Measurements from ENCODE around the gene SBNO2.

SBNO2 gene

DNA sequence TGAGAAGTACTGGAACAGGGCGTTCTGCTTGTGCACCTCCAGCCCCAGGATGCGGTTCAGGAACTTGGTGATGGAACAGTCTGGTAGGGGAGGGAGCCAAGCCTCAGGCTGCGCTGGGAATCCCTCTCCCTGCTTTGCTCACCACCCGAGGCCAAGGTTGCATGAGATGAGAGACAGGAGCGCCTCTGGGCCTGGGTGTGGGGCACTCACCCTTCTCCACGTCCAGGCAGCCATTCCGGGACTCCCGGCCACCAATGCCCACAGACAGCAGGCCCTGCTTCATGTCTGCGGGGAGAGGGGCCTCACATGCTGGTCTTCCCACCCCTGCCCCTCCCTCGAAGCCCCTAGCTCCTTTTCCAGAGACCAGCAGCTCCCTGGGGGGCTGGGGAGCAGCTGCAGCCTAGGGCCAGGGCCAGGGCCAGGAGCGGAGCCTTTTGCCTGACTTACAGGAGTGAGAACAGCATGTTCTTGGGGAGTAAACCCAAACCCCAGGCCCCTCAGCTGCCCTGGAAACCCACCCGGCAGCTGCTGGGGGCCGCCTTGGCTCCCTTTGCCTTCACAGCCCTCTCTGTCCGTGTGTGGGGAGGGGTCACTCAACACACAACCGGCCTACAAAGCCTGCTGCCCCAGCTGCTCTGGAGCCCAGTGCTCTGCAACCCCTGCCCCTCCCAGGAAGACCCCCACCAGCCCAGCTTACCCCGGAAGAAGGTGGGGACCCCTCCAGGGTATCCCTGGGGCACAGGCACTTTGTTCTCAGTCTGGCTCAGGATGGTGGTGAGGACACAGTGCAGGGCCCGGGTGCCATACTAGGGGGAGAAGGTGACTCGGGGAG is 63.0 kb downstream of the SBNO2 start:
- Histone ChIP-seq H3K9ac (ENCODE audit: low read depth, low read length) (no peak overlapping the region), H3K27me3 (ENCODE audit: insufficient read depth, low read length, poor library complexity) (no peaks in the 10 kb centered on the region), H3K79me2 (ENCODE audit: insufficient read depth, low read length) (peaks cover 7% of the 10 kb centered on the region), H3K9me3 (ENCODE audit: insufficient read depth, low read length, severe bottlenecking) (no peaks in the 10 kb centered on the region), H3K36me3 (ENCODE audit: insufficient read depth, low read length) (peaks cover 65% of the 10 kb centered on the region), H3K27ac (ENCODE audit: low read length) (no peak overlapping the region), H3K4me2 (ENCODE audit: insufficient read depth, low read length) (no peak overlapping the region), H3K4me3 (ENCODE audit: low read depth in 1 of 2, low read length in 2 of 2) (no peak overlapping the region), H4K20me1 (ENCODE audit: insufficient read depth, low read length) (peaks cover 18% of the 10 kb centered on the region), H3K4me1 (ENCODE audit: insufficient read depth, low read length) (peaks cover 9% of the 10 kb centered on the region; the same call in 1 of the 2 replicates), H2AFZ (ENCODE audit: low read depth, low read length) (no peak overlapping the region)
- DNase-seq: no peak
- no peak for ATAC-seq (ENCODE audit: insufficient read depth, low read depth)
- no peak for TF ChIP-seq EZH2 (IDR thresholded peaks at IDR 0.05; ENCODE audit: borderline replicate concordance, low read depth, low read length, severe bottlenecking)
- TF ChIP-seq, protein P1, sequence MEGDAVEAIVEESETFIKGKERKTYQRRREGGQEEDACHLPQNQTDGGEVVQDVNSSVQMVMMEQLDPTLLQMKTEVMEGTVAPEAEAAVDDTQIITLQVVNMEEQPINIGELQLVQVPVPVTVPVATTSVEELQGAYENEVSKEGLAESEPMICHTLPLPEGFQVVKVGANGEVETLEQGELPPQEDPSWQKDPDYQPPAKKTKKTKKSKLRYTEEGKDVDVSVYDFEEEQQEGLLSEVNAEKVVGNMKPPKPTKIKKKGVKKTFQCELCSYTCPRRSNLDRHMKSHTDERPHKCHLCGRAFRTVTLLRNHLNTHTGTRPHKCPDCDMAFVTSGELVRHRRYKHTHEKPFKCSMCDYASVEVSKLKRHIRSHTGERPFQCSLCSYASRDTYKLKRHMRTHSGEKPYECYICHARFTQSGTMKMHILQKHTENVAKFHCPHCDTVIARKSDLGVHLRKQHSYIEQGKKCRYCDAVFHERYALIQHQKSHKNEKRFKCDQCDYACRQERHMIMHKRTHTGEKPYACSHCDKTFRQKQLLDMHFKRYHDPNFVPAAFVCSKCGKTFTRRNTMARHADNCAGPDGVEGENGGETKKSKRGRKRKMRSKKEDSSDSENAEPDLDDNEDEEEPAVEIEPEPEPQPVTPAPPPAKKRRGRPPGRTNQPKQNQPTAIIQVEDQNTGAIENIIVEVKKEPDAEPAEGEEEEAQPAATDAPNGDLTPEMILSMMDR (IDR thresholded peaks at IDR 0.05; ENCODE audit: borderline replicate concordance, extremely low read depth, low read length, poor library complexity, severe bottlenecking): no peak

DNA sequence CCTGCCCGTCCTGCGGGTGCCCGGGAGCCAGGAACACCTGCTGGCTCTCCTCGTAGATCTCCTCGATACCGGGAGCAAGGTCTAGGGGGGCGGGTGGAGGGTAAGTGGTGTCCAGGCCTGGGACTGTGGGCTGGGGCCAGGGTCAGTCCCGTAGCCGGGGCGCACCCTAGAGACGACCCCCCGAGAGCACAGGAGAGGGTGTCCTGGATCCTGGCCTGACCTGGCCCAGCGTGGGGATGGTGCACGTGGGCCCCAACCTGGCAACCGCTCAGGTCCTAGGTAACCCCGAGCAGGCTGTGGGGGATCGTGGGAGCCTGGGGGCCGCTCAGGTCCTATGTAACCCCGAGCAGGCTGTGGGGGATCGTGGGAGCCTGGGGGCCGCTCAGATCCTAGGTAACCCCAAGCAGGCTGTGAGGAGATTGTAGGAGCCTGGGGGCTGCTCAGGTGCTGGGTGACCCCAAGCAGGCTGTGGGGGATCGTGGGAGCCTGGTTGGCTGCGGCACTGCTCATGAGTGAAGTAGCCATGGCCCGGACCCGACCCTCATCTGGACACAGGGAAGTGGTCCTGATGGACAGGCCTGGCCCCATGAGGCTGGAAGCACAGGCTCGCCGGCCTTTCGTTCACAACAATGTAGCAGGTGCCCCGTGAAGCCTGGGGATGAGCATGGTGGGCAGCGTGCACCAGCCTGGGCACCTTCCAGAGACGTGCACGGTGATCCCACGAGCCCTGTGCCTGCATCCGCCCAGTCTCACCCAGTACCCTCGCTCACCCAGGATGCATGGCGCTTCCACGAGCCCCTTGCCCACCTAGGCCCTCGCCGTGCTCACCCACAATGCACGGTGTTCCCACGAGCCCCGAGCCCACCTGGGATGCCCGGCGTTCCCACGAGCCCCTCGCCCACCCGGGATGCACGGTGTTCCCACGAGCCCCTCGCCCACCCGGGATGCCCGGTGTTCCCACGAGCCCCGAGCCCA is 64.1 kb downstream of the SBNO2 start:
- no peak overlapping the region for H2AFZ ChIP-seq (ENCODE audit: low read depth, low read length)
- H3K4me2 ChIP-seq (ENCODE audit: insufficient read depth, low read length): no peak overlapping the region
- H3K27me3 ChIP-seq (ENCODE audit: insufficient read depth, low read length, poor library complexity): no peaks in the 10 kb centered on the region
- no peak overlapping the region for H3K4me3 ChIP-seq (ENCODE audit: low read depth in 1 of 2, low read length in 2 of 2)
- H3K79me2 ChIP-seq (ENCODE audit: insufficient read depth, low read length): peaks cover 18% of the 10 kb centered on the region
- no peak for DNase-seq
- no peak overlapping the region for H3K27ac ChIP-seq (ENCODE audit: low read length)
- no peak for TF ChIP-seq EZH2 (IDR thresholded peaks at IDR 0.05; ENCODE audit: borderline replicate concordance, low read depth, low read length, severe bottlenecking)
- TF ChIP-seq, protein P1 (IDR thresholded peaks at IDR 0.05; ENCODE audit: borderline replicate concordance, extremely low read depth, low read length, poor library complexity, severe bottlenecking): no peak
- H3K36me3 ChIP-seq (ENCODE audit: insufficient read depth, low read length): peaks cover 72% of the 10 kb centered on the region
- no peak for ATAC-seq (ENCODE audit: insufficient read depth, low read depth)
- peaks cover 29% of the 10 kb centered on the region for H4K20me1 ChIP-seq (ENCODE audit: insufficient read depth, low read length)
- H3K4me1 ChIP-seq (ENCODE audit: insufficient read depth, low read length): peaks cover 20% of the 10 kb centered on the region
- H3K9ac ChIP-seq (ENCODE audit: low read depth, low read length): no peak overlapping the region
- no peaks in the 10 kb centered on the region for H3K9me3 ChIP-seq (ENCODE audit: insufficient read depth, low read length, severe bottlenecking)

DNA sequence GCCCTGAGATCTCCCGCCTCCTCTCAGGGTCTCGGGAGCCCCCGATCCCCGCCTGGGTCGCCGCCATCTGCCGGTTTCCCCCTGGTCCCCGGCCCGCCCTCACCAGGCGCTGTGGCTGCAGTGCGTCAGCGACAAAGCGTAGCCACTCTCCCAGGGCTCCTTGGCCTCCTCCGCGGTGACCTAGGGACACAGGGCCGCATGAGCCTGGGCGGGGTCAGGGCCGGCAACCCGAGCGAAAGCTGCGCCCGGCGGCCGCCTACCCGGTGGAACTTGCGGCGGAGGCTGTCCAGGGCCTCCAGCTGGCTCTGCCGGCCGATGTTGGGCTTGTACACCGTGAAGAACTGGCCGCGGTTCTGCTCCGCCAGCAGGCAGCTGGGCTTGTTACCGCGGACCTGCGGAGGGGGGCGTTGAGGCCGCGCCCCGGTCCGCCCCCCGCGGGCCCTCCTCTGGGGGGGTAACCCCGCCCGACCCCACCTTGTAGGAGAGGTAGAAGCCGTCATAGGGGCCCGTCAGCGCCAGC is 65.0 kb downstream of the SBNO2 start:
- H4K20me1 ChIP-seq (ENCODE audit: insufficient read depth, low read length): peaks cover 28% of the 10 kb centered on the region
- DNase-seq (no peak), ATAC-seq (ENCODE audit: insufficient read depth, low read depth) (no peak)
- no peak overlapping the region for H2AFZ ChIP-seq (ENCODE audit: low read depth, low read length)
- TF ChIP-seq, protein P1 (IDR thresholded peaks at IDR 0.05; ENCODE audit: borderline replicate concordance, extremely low read depth, low read length, poor library complexity, severe bottlenecking): no peak
- TF ChIP-seq EZH2 (IDR thresholded peaks at IDR 0.05; ENCODE audit: borderline replicate concordance, low read depth, low read length, severe bottlenecking): no peak
- peaks cover 22% of the 10 kb centered on the region for H3K4me1 ChIP-seq (ENCODE audit: insufficient read depth, low read length)
- H3K36me3 ChIP-seq (ENCODE audit: insufficient read depth, low read length): peaks cover 71% of the 10 kb centered on the region
- H3K79me2 ChIP-seq (ENCODE audit: insufficient read depth, low read length): peaks cover 26% of the 10 kb centered on the region
- no peak overlapping the region for H3K4me3 ChIP-seq (ENCODE audit: low read depth in 1 of 2, low read length in 2 of 2)
- H3K9me3 ChIP-seq (ENCODE audit: insufficient read depth, low read length, severe bottlenecking): no peaks in the 10 kb centered on the region
- no peak overlapping the region for H3K27ac ChIP-seq (ENCODE audit: low read length)
- no peaks in the 10 kb centered on the region for H3K27me3 ChIP-seq (ENCODE audit: insufficient read depth, low read length, poor library complexity)
- H3K4me2 ChIP-seq (ENCODE audit: insufficient read depth, low read length): no peak overlapping the region
- H3K9ac ChIP-seq (ENCODE audit: low read depth, low read length): no peak overlapping the region
